HG02588 (cell line): ENCODE measurements around the gene CNOT3.

Experiments used
- ATAC-seq: cut with Tn5 transposase; IDR thresholded peaks from one replicate; pipeline ENCODE4 v1.9.1; 2021; ENCODE audit warnings: mild to moderate bottlenecking, moderate library complexity; ENCODE audit not compliant: unreplicated experiment

CNOT3 gene

DNA sequence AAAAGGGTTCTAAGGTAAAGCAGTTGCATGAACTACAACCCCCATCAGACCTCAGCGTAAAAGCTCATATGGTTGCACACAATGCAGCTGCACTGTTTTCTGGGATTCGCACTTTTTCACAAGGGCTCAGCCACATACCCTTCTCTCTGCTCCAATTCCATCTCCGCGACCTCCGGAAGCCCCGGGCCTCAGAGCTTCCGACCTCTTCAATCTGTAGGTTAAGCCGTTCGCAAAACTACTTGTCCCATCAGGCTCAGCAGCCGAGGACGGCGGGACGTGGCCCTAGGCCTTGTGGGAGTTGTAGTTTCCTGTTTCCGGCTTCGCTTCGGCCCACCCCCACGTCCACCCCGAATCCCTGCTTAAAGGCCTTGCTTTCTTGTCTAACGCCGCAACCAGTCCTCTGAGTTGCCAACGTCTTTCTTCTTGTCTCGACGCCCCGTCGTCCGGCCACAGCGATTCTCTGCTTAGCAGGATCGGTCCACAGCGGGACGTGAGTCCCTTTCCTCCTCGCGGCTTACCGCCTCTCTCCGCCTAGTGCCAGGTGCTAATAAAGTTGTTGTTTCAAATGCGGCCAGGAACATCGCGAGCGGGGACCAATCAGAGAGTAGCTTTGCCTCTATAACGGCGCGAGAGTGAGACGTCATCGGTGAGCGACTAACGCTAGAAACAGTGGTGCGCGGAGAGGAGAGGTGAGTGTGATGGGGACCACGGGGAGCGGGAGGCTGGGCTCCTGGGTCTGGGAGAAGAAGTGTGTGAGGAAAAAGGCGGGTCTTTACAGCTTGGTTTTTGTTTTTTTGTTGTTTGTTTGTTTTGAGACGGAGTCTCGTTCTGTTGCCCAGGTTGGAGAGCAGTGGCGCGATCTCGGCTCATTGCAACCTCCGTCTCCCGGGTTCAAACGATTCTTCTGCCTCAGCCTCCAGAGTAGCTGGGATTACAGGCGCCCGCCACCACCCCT, 22.2 kb upstream of the CNOT3 start, which contains the start of the genes PRPF31 and TFPT:
PRPF31 (plus strand) TSS at position 646 of the 955 bp plus-strand sequence. CDS start 2,525 bp downstream, outside the sequence.
TFPT (minus strand) TSS at position 549 of the 955 bp plus-strand sequence; CDS start at position 161, 388 bp downstream.
- ATAC-seq = peak; percentile 81

DNA sequence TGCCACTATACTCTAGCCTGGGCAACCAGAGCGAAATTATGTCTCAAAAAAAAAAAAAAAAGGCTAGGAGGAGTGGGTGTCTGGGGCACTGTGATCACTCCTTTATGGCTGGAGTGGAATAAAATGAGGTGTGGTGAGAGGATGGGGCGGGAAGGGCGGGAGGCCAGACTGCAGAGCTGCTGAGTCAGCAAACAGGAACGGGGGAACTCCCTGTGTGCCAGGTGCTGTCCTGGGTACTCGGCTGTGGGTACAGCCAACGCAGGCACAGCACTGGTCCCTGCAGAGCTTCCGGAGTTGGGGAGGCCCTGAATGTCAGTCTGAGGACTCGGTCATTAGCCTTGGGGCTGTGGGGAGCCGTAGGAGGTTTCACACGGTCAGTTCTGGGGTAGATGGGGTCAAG, 16.3 kb upstream of the CNOT3 start:
- no peak for ATAC-seq

DNA sequence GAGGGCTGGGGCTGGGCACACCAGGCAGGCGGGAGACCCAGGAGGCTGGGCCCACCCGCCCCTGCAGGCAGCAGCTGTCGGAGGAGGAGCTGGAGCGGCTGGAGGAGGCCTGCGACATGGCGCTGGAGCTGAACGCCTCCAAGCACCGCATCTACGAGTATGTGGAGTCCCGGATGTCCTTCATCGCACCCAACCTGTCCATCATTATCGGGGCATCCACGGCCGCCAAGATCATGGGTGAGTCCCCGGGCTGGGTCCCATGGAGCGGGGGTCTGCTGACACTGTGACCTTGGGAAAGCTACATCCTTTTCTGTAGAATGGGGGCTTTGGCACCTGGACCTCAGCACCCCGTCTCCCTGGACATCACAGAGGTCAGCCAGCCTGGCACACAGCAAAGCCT, 13.9 kb upstream of the CNOT3 start:
- no peak for ATAC-seq

DNA sequence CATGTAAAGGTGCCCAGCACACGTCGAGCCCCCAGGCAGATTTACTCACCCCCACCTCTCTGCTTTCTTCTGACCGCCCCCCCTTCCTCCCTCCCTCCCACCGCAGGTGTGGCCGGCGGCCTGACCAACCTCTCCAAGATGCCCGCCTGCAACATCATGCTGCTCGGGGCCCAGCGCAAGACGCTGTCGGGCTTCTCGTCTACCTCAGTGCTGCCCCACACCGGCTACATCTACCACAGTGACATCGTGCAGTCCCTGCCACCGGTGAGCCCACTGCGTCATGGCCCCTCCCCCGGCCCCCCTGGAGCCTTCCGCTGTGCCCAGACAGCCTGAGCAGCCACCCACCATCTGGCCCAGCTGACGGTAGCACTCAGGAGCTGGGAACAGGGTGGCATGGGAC, 13.2 kb upstream of the CNOT3 start:
- no peak for ATAC-seq

DNA sequence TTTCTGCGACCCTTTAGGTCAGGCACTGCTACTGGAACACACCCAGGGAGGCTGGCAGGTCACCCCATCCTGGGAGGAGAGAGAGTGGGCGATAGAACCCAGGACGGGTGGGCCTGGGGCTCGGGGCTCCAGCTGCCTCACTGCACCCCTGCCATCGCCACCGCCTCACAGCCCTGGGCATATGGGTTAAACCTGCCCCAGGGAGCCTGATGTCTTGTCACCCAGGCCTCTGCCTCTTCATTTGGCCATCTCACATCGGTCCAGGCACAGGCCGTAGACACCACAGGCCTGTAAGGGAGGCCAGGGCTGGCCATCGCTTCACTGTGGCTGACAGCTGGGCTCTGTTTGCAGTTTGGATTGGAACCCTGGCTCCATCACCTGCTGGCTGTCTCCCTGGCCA, 11.8 kb upstream of the CNOT3 start:
- ATAC-seq = no peak

DNA sequence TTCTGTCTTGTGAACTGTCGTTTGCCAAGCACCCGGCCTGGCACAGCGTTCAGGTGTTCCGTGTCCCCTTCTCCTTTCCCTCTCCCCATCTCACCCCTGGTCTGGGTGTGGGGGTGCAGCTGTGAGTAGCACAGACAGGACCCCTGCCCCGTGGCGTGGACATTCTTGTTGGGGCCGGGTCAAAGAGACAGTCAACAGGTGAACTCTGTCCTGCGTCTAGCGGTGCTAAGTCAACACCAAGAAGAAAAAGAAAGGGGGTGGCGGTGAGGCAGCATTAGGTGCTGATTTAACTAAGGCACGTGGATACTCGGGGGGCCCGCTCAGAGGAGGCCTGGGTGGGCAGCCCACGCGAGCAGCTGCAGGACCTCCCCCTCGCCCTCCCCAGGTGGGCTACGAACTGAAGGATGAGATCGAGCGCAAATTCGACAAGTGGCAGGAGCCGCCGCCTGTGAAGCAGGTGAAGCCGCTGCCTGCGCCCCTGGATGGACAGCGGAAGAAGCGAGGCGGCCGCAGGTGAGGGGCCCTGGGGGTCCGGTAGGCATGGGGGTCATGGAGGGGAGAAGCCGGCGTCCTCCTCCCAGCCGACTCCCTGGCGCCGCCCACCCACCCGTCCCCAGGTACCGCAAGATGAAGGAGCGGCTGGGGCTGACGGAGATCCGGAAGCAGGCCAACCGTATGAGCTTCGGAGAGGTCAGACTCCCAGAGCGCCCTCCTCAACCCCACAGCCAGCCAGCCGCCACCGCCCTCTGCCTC, 9.7 kb upstream of the CNOT3 start:
- no peak for ATAC-seq

DNA sequence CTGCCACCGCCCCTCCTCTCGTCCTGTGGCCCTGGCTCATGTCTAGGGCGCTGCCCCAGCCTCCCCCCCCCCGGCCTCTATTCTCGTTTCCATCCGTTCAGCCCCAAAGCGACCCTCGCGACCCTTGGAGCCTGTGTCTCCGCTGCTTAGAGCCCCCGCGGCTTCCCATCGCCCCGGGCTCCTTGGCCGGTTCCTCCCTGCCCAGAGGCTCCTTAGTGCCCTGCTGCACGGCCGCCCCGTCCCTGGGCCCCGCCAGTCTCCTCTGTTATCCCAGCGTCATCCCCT, 9.2 kb upstream of the CNOT3 start:
- ATAC-seq = no peak

DNA sequence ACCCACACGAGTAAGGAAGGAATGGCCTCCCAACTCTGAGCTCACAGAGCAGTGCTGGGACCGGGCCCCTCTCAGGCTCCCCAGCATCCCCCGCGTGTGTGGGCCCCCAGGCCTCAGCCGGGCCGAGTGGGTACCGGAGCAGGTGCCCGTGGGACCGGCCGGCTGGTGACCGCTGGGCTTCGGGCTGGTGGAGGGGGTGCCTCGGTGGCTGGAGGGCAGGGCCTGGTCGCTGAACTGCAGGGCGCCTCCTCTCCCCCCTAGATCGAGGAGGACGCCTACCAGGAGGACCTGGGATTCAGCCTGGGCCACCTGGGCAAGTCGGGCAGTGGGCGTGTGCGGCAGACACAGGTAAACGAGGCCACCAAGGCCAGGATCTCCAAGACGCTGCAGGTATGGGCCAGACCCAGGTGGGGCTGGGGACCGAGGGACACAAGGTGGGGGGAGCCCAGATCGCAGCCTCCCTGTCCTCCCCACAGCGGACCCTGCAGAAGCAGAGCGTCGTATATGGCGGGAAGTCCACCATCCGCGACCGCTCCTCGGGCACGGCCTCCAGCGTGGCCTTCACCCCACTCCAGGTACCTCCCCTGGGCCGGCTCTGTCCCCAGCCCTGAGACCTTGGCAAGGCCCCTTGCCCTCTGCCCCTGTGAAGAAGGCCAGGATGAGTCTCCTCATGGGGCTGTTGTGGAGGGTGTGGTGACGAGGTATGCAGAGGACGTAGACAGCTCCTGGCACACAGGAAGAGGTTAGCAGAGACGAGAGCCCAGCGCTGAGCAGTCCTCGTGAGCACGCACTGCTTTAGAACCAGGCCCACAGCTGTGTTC, 8.6 kb upstream of the CNOT3 start:
- ATAC-seq = no peak

DNA sequence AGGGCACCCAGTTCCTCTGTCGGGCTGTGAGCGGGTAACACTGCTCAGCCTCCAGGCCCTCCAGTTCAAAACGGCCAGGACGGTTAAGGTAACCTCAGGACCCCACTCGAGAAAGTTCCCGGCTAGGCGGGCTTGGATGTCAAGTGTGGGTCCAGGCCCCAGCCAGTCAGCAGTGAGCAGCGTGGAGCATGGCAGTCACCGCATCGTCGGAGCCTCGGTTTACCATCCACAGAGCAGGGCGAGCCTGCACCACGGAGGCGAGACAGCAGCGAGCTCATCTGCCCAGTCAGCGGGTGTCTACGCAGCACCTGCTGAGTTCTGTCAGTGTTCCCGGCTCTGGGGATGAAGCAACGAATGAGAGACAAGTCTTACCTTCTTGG, 8.0 kb upstream of the CNOT3 start:
- ATAC-seq = no peak

DNA sequence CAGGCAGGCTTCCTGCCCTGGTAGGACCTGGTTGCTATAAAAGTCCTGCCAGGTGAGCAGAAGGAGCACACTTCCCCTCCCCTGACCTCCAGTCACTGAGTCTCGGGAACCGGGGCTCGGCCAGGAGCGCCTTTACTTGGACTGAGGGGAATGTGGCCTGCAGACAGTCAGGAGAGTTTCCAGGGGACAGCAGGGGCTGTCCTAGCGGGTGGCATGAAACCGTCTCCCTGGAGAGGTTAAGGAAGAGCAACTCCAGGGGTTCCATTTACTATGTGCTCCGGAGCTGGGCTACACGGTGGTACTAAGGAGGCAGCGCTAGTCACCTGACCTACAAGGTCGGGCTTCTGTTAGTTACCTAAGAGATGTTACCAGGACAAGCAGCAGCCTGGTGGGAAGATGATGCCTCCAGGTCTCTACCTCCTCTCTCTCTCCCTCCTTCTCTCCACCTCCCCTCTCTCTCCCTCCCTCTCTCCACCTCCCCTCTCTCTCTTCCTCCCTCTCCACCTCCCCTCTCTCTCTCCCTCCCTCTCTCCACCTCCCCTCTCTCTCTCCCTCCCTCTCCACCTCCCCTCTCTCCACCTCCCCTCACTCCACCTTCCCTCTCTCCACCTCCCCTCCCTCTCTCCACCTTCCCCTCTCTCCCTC, 4.1 kb upstream of the CNOT3 start:
- ATAC-seq = no peak

DNA sequence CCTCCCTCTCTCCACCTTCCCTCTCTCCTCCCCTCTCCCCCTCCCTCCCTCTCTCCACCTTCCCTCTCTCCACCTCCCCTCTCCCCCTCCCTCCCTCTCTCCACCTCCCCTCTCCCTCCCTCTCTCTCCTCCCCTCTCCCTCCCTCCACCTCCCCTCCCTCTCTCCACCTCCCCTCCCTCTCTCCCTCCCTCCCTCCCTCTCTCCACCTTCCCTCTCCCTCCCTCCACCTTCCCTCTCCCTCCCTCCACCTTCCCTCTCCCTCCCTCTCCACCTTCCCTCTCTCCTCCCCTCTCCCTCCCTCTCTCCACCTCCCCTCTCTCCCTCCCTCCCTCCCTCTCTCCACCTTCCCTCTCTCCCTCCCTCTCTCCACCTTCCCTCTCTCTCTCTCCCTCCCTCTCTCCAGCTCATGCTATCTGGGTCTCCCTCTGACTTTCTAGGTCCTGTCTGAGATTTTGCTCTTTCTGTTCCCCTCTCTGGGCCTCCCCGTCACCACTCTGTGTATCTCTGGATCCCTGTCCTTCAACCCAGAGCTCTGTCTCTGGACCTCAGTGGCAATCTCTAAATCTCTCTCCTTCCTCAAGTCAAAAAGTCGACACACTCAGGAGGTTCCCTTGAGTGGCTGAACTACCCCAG, 3.5 kb upstream of the CNOT3 start:
- no peak for ATAC-seq

DNA sequence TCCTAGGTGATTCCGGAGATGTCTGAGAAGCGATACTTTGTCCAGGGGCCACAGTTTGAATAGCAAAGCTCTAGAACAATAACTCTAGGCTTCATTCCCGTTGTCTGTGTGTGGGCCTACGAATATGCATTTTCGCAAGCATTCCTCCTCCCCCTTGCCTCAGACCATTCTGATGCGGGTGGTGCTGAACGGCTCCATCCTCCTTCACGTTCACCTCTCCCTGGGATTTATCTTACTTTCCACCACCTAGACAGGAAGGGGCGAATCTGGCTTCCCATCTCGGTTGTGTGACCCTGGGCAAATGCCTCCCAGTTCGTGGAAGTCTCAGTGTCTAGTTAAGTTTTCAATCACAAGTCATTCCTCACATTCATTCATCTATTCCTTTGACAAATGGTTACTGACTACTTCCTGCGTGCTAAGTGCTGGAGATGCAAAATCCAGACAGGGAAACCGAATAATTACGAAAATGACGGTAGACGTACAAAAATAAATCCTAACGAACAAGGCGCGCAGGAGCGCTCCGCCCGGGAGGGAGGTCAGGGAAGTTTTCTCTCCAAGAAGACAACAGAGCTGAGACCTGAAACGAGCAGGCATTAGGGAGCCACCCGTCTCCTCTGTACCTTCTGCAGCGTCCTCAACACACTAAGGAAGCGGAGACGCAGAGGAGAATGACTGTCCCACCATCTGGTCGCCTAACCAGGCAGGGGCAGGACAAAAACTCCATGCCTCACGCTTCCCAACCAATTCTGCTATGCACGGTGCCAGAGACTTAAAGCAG, 1.3 kb upstream of the CNOT3 start:
- no peak for ATAC-seq

DNA sequence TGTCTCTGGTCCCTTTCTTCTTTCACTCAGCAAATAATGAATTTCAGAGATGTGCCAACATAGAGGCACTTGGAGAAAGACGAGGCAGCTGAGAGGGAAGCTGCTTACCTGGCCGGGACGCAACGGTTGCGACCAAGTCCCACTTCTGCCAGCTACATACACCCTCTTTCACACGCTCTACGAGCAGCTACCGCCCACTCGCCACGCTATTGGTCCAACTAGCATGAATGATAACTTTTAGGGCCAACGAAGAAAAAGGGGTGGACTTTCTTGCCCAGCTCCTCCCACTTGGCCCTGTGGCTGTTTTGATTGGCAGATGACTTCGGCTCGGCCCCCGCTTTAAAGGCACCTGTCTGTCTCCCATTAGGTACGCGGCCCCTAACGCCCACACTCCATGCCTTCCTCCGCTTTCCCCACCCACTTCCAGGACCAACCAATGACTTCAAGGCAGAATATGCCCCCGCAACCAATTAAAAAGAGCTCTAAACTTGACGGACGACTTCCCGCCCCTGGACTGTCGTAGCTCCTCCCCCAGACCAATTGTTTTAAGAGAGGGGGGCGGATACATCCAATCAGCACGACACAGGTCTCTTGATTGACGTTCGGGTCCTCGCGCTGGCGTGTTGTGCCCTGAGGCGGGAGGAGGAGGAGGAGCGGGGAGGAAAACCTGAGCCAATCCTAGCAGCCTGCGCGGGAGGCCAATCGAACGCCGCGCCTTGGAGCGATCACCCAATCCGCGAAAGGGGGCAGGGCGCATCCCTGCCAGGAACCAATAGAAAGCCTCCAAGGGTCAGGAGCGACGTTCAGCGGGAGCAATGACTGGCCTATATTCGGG, 481 bp upstream of the CNOT3 start:
- ATAC-seq = peak; percentile 75

DNA sequence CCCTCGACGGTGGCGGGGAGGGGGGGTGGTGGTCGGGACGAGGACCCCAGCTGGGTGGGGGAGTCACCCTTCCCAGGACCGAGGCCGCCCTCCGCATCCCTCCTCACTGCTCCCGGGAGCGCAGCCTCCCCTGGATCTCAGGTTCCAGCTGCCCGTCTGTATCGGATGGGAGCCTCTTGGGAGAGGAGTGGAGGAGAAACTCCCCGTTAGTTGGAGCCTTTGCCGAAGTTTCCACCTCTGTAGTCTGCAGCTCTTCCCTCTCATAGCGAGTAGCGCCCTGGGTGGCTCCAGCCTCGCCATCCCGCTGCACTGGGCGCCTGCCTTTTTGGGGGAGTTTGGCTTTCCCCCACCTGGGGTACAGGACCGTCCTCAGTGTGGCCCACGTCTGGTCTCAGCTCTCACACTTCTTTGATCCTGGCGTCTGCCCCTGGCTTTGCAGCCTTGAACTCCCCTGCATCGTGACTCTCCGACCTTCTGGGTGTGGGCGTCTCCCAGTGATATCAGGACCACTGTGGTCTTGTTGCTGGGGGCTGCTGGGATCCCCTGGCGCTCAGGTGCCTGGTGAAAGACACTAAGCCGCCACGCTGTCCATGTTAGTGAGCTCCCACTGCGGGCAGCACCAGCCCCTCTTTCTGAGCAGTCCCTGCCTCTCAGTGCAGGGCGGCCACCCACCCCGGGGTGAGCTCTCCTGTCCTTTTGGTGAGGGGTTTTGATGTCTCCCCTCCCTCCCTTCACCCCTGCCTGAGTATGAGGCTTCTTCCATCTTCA, 1.1 kb downstream of the CNOT3 start:
- ATAC-seq = no peak

DNA sequence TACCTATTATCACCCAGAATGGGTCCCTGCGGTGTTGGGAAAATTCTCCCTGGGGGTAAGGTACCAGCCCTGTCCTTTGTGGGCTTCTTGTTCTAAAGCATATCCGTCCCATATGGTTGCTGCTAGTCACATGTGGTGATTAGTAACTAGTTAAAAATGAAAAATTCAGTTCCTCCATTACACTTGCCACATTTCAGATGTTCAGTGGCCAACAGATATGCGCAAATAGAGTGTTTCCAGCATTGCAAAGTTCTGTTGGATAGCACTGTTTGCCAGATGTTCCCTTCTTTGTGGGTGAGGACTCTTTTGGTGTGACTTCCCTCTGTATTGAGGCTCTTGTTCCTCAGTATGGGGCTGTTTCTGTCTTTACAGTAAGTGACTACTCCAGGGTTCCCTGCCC, 3.8 kb downstream of the CNOT3 start:
- no peak for ATAC-seq

DNA sequence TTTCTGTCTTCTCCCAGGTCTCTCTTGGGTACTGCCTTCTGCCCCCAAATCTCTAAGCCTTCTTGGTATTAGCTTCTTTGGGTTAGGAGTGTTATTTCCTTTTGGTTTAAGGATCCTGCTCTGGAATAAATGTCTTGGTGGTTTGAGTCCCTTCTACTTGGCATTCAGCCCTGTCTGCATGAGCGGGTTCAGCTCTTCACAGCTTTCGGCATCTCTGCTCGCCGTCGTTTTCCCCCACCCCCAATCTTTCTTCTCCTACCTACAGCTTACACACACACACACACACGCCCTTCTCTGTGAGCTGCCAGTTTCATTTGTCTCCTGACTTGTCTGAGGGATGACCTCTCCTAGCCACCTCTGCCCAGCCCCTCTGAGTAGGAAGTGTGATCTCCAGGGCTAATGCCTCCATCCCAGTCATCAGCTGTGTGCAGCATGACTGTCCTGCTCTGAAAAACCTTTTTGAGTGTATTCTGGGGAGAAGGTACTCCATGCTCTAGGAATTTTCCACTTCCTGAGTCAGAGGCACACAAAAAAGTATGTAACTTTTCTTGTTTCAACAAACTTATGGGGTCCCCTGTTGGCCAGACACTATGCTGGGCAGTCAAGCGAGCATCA, 4.7 kb downstream of the CNOT3 start:
- ATAC-seq = no peak

DNA sequence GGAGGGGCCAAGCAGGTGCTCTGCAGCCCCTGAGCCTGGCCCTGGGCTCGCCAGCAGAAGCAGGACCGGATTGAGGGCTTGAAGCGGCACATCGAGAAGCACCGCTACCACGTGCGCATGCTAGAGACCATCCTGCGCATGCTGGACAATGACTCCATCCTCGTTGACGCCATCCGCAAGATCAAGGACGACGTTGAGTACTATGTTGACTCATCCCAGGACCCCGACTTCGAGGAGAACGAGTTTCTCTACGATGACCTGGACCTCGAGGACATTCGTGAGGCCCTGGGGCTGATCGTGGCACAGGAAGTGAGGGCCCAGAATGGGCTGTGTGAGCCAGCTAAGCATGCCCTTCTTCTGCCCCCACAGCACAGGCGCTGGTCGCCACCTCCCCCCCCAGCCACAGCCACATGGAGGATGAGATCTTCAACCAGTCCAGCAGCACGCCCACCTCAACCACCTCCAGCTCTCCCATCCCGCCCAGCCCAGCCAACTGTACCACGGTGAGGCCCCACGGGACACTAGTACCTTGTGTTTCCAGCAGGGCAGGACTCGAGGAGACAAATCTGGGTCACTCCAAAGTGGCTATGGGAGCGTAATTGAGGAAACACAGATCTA, 8.1 kb downstream of the CNOT3 start:
- ATAC-seq = no peak
